AG04450 (cell line): ENCODE results near the gene DRD2. TPM values are rescaled to one million over a fixed set of nuclear protein-coding genes. Genes with fewer than 3 reads are reported as not detected.

Source experiments
- CTCF ChIA-PET: fragments of 300-600, 350-600 bp; formaldehyde crosslinking; extraction: SDS; loops from one replicate; lab custom pipeline; 2022; ENCODE audit warnings: antibody characterized with exemption, inconsistent platforms; lab: Charles Lee
- POLR2A ChIA-PET: fragments of 350-600 bp; formaldehyde crosslinking; extraction: SDS; loops from one replicate; lab custom pipeline; 2021; ENCODE audit warnings: antibody characterized with exemption, inconsistent platforms; lab: Yijun Ruan, JAX
- DNase-seq: peaks from one replicate; pipeline ENCODE4 v3.0.0-alpha.2; 2011; ENCODE audit warnings: low read depth, low spot score
- H3K27ac ChIP-seq: one replicate; pipeline ENCODE4 v1.5.1; 2012; ENCODE audit warnings: low read depth, low read length, control low read depth
- H3K27me3 ChIP-seq: one replicate; pipeline ENCODE4 v1.6.0; 2012; ENCODE audit warnings: low read length; ENCODE audit not compliant: control insufficient read depth, insufficient read depth
- H3K4me3 ChIP-seq: 2 replicates; pipeline ENCODE4 v1.5.1; 2011; ENCODE audit warnings: mild to moderate bottlenecking, low read depth, low read length, control low read depth
- H3K9me3 ChIP-seq: 2 replicates; pipeline ENCODE4 v1.5.1; 2012; ENCODE audit warnings: low read length; ENCODE audit not compliant: control insufficient read depth, insufficient read depth
- polyA plus RNA-seq: library from polyadenylated mRNA; depleted of rRNA; stranded (reverse); fragments of >200 nt; gene quantifications from 2 replicates; pipeline ENCODE4 v1.2.3, GENCODE V29; 2011
- TF ChIP-seq, protein P1 (sequence below): IDR thresholded peaks from 2 replicates; pipeline ENCODE4 v1.5.1; 2011; ENCODE audit warnings: low read depth, low read length, control low read depth, inconsistent platforms

Gene DRD2
- polyA plus RNA-seq, 1 experiment, result not detected

DNA sequence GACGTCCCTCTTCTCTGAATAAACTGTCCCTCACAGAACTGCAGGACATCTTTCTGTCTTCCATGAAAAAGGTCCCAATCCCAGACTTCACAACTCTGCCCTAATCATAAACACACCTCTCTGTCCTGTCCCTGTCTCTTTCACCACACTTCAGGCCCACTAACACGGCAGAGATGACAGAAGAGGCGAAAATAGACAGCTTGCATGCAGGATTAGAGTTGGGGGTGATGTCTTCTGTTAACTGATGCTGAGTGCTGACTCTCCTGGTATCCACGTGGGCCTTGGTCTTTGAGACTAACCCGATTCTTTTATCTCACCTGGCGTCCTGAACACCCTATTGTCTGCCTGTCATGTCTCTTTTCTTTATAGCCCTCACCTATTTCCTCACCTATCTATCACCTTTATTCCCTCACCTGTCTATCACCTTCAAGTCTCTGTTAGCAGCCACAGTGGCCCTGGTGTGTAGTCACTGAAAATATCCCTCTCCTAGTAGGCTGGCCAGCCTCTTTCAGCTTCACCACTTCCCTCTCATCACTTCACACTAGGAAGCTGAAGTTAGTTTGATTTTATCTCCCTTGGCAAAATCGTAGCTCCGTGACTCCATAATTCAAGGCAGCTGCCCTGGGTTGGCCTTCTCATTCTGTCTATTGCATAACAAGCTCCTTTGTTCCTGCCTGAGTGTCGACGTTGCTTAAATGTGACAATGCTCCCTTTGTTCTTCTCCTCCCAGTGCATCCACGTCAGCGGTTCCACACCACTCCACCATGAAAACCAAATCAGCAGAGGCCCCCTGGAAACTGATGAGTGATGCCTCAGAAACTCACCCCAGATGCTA, 30.6 kb upstream of the DRD2 start:
- ChIA-PET CTCF (interaction anchor here (2.1 kb wide), 1 partner anchor 27 kb away, joined by 7 read pairs; no protein-coding TSS in a partner anchor), POLR2A (no interaction called here)
- Histone ChIP-seq H3K9me3 (no peaks in the 10 kb centered on the region), H3K27me3 (no peaks in the 10 kb centered on the region), H3K4me3 (no peak overlapping the region), H3K27ac (no peak overlapping the region)
- no peak for DNase-seq
- TF ChIP-seq, protein P1, sequence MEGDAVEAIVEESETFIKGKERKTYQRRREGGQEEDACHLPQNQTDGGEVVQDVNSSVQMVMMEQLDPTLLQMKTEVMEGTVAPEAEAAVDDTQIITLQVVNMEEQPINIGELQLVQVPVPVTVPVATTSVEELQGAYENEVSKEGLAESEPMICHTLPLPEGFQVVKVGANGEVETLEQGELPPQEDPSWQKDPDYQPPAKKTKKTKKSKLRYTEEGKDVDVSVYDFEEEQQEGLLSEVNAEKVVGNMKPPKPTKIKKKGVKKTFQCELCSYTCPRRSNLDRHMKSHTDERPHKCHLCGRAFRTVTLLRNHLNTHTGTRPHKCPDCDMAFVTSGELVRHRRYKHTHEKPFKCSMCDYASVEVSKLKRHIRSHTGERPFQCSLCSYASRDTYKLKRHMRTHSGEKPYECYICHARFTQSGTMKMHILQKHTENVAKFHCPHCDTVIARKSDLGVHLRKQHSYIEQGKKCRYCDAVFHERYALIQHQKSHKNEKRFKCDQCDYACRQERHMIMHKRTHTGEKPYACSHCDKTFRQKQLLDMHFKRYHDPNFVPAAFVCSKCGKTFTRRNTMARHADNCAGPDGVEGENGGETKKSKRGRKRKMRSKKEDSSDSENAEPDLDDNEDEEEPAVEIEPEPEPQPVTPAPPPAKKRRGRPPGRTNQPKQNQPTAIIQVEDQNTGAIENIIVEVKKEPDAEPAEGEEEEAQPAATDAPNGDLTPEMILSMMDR, result no peak

DNA sequence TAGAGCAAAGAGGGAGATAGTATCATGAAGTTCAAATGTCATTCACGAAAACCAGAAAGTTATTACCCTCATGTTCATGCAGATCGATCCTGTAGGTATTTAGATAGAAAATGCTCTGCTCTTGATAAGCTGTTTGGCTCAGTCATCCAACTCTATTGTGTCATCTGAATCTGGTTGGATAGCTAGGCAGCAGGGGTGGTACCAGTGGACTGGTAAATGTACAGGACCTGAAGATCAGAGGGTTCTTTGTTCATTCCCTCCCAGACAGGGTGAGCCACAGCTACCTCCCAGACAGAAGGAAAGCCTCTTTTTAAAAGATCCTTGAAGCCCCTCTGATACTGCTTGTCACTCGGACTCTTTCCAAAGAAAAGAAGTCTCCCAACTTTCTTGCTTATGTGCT, 29.8 kb upstream of the DRD2 start:
- ChIA-PET POLR2A (no interaction called here), CTCF (no interaction called here)
- Histone ChIP-seq H3K27ac (no peak overlapping the region), H3K4me3 (no peak overlapping the region), H3K27me3 (no peaks in the 10 kb centered on the region), H3K9me3 (no peaks in the 10 kb centered on the region)
- TF ChIP-seq, protein P1, result no peak
- DNase-seq, result no peak

DNA sequence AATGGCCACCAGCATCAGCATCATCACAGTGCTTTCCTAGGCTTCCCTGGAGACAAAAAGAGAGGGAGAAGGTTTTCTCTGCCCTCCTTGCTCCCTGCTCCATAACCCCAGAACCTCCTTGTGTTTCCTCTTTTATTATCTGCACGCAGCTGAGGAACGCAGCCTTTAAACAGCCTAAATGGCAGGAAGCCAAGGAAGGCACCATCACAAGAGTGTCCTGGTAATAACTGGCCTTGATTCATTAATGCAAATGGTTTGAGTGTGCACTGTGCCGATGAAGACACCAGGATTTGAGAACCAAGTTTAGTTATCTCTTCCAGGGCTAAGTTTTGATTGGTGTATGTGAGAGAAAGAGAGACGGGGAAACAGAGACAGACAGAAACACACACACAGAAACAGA, 29.4 kb upstream of the DRD2 start:
- H3K27ac ChIP-seq, result no peak overlapping the region
- DNase-seq, result no peak
- H3K27me3 ChIP-seq, result no peaks in the 10 kb centered on the region
- H3K9me3 ChIP-seq, result no peaks in the 10 kb centered on the region
- H3K4me3 ChIP-seq, result no peak overlapping the region
- ChIA-PET CTCF (no interaction called here), POLR2A (no interaction called here)
- TF ChIP-seq, protein P1, result no peak

DNA sequence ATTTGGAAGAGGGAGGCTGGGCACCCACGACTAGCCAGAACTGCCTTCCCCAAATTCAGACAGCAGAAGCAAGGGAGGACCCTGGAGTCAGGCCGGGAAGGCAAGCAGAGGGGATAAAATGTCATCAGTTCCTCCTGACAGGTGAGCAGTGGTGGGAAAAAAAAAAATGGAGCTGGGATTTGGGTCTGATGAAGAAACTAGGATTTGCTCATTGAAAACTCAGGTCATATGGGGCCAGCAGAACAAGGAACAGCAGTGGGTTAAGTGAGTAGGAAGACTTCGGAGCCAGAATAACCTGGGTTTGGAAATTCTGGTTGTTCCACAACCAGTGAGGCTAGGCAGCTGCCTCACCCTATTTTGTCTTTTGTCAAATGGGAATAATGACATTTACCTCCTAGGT, 28.9 kb upstream of the DRD2 start:
- TF ChIP-seq, protein P1, result no peak
- Histone ChIP-seq H3K4me3 (no peak overlapping the region), H3K9me3 (no peaks in the 10 kb centered on the region), H3K27me3 (no peaks in the 10 kb centered on the region), H3K27ac (no peak overlapping the region)
- ChIA-PET POLR2A (no interaction called here), CTCF (no interaction called here)
- DNase-seq, result no peak
